Measurements from ENCODE around the gene CTNNA2. TPM values are rescaled to one million over a fixed set of nuclear protein-coding genes. Genes with fewer than 3 reads are reported as not detected.

CTNNA2 gene
- total RNA-seq, 4 donors from 2014 or later = not detected

- TF ChIP-seq, protein P1, sequence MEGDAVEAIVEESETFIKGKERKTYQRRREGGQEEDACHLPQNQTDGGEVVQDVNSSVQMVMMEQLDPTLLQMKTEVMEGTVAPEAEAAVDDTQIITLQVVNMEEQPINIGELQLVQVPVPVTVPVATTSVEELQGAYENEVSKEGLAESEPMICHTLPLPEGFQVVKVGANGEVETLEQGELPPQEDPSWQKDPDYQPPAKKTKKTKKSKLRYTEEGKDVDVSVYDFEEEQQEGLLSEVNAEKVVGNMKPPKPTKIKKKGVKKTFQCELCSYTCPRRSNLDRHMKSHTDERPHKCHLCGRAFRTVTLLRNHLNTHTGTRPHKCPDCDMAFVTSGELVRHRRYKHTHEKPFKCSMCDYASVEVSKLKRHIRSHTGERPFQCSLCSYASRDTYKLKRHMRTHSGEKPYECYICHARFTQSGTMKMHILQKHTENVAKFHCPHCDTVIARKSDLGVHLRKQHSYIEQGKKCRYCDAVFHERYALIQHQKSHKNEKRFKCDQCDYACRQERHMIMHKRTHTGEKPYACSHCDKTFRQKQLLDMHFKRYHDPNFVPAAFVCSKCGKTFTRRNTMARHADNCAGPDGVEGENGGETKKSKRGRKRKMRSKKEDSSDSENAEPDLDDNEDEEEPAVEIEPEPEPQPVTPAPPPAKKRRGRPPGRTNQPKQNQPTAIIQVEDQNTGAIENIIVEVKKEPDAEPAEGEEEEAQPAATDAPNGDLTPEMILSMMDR (IDR thresholded peaks at IDR 0.05; ENCODE audit: low read depth) = no peak
These were observed 1012.3 kb downstream of the CTNNA2 start for GRCh38 chr2:80525152-80525551.

- TF ChIP-seq, protein P1 (IDR thresholded peaks at IDR 0.05; ENCODE audit: low read depth) = no peak
These were observed 1014.3 kb downstream of the CTNNA2 start for GRCh38 chr2:80527119-80527518.

DNA sequence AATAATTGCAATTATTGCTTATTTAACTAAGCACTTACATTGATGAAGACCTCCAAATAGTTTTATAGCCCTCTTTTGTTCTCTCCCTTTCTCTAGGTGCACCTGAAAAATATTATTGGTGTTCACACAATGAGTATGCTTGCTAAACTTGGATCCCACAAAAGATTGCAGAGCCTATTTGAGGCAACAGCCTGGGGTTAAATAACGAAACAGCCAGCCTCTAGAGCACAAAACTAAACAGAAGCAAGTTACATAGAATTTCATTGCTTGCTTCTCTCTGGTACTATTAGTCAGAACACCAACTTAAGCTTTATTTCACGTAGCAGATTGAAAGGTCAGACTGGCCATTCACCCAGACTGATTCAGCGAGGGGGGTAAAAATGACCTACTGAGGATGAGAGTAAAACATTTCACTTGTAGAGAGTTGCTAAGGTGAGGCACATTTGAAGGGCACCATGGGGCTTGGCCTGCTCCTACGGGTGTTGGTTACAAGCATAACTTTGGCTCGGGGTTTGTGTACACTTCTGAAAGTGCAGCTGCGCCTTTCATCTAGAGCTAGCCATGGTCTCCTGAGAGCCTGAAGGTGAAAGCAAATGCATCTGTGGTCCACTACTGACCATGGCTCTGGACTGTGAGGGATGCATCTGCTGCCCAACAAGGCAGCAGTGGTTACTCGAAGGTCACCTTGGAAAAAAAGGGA, 1016.8 kb downstream of the CTNNA2 start:
- TF ChIP-seq, protein P1 (IDR thresholded peaks at IDR 0.05; ENCODE audit: low read depth) = no peak

DNA sequence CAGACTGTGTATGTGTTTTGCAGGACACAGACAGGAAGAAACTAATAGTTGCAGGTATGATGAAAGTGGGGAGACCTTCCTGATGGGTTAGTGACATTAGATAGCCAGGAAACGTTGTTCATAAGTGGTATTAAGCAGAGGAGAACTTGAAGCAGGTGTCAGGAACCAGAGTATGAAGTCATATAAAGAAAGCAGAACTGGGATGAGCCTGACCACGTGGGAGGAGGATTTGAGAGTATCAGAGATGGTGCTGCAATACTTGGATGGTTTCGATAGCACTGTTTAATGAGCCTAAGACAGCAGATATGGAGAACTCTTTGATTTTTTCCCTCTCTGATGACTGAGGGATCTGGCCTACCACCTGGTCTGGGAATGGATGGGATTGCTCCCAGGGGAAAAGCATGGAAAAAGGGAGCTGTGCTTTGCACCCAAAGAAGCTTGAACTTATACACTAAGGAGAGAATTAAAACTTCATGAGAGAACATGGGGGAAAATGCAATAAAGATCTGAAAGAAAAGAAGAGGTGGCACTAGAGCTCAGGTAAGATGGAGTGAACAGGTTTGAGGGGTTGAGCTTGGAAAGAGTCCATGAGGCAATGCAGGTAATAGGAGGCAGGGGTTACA, 1017.7 kb downstream of the CTNNA2 start:
- TF ChIP-seq, protein P1 (IDR thresholded peaks at IDR 0.05; ENCODE audit: low read depth) = no peak

GRCh38 chr2:80531319-80531718, 1018.5 kb downstream of the CTNNA2 start:
- TF ChIP-seq, protein P1 (IDR thresholded peaks at IDR 0.05; ENCODE audit: low read depth) = no peak

DNA sequence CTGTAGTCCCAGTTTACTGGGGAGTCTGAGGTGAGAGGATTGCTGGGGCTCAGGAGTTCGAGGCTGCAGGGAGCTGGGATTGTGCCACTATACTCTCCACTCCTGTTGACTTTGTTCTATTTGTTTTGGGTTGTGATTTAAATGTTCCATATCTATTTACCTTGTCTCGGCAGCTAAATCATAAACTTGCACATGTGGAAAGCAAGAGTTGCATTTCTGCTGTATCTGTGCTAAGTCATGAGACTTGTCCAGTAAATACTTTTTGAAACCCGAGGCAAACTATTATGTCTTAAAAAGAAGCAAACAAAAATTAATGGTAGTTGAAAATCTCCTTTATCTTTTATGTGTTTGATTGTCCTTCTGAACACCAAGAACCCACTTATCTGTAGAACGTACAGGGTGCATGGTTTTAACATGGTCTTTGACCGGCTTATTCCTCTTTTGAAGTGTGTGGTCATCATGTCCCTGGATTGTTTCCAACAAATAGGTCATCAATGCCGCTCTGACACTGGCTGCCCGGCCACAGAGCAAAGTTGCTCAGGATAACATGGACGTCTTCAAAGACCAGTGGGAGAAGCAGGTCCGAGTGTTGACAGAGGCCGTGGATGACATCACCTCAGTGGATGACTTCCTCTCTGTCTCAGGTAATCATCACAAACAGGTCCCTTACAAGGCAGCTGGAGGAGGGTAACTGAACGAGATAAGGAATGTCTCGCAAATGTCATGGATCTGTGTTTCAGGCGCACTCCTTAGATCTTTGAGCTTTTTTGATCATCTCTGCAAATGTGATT, 1032.8 kb downstream of the CTNNA2 start:
- TF ChIP-seq, protein P1 (IDR thresholded peaks at IDR 0.05; ENCODE audit: low read depth) = no peak

- TF ChIP-seq, protein P1 (IDR thresholded peaks at IDR 0.05; ENCODE audit: low read depth) = no peak
These were observed 1033.9 kb downstream of the CTNNA2 start for GRCh38 chr2:80546766-80547165.

Measured in subcutaneous adipose tissue (tissue), 4 donors.